Stimulated activated CD4-positive, alpha-beta T cell treated with anti-CD3 and anti-CD28 coated beads, Interleukin-15, amount 100 ng/mL, for 24 hours (primary cell): ENCODE results near the gene KIFC1.

Source experiments
- DNase-seq: peaks from one replicate; pipeline ENCODE4 v3.0.0-alpha.2; 2020

The KIFC1 gene

DNA sequence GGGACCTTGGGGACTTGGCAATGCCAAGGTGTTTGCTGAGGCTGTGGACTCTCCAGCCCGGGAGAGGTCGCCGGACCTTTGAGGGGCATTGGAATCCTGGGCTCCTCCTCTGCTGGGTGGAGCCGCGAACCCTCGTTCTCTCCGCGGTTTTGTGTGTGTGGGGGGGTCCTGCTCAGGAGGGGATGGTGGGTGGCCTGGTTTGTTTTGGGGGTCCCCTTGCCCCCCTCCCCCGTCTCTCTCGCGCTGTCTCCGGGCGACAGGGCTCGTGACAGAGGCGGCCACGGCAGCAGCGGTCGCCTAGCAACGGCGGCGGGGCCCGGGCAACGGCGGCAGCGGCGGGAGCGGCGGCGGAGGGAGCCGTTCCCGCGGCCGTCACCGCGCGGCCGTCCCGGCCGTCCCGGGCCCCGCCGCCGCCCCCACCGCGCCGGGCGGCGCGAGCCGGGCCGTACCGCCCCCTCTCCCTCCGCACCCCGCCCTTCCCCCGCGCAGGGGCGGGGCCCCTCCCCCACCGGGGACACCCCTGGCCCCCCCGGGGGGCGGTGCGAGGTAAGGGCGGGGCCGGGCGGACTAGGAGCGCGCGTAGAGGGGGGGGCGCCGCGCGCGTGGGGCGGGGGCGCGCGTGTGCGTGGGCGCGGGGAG is 36.1 kb downstream of the KIFC1 start:
- DNase-seq, result peak; percentile 68

GRCh38 chr6:33428224-33428965 is 36.8 kb downstream of the KIFC1 start:
- DNase-seq, result peak; percentile 60

DNA sequence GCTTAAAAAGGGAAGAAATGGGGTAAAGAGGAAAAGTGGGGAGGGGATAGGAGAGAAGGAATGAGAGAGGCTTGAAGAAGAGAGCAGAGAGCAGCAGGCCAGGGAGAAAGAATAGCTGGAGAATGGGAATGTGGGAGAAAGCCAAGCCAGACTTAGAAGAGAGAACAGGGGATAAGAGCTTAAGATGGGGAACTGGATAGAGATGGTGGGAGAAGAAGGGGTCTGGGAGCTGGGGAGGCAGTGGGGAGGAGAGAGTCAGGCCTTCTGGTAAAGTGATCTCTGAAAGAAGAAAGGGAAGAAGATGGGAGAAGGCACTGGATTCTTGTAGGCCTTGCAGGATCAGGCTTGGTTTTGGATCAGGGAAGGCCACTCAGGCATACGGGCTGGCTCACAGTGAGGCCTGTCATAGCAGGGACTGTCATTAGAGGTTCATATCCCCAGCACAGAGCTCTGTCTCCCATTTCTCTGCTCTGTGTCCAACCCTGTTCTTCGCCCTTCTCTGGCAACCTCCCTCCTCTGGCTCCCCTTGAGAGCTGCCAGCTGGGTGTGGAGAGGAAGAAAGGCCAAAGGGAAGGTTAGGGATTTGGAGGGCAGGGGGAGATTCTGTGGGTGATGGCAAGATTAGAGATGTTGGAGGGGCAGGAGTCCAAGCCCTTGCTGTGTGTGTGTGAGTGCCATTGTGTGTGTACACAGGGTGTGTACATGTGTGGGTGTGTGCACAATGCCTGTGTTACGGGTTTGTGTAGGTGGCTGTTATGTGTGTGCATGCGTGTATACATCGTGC is 37.5 kb downstream of the KIFC1 start:
- no peak for DNase-seq

- no peak for DNase-seq
Measured at GRCh38 chr6:33429750-33430052, 38.1 kb downstream of the KIFC1 start.

DNA sequence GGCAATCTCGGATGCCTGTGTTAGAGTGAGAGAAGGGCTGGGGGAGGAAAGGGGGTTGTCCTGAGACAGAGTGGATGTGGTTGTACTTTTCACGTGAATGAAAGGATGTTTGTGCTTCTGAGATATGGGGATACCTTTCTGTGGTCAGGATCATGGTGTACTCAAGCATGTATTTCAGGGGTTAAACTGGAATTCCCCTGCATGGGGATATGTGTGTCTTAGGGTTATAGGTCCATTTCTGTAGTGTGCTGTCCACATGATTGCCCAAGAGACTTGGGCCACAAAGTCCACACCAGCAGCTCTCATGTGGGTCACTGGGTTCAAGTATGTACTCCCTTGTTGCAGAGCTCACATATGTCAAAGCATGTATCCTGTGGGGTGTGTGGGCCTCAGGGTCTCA is 38.7 kb downstream of the KIFC1 start:
- DNase-seq, result no peak

DNA sequence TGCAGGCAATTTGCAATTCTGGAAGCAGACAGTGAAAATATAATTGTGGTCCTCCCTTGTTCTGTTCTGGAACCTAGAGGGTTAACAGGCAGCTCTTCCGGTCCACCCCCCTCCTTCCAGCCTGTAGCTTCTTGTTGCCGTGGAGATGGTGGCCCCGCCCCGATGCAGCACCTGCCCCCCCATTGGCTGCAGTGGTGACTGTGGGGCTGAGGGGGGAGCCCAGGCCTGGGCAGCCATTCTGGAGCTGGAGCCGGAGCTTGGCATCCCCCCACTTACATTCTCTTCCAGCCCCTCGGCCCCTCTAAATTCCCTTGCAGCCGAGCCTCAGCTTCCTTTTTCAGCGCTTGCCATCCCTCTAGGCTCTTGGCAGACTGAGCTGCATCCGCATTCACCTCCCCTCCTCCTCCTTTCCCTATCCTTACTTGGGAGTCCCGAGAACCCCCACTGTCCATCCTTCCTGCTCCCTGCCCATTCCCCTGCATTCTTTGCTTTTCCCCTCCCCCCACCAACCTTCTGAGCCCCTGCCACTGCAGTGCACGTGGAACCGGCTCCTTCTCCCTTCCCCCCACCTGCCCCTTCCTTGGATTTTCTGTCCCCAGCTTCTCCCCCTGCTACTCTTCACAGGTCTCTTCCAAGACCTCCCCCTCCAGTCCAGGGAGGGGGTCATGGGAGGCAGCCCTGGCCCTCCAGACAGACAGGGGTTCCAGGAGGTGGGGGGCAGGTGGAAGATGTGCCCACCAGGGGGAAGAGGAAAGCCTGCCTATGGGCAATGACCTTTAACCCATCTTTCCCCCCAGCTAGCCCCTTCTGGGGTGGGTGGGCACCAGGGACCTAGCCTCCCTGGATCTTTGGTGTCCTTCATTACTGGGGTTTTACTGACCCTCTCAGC is 39.6 kb downstream of the KIFC1 start:
- DNase-seq, result peak; percentile 87

DNA sequence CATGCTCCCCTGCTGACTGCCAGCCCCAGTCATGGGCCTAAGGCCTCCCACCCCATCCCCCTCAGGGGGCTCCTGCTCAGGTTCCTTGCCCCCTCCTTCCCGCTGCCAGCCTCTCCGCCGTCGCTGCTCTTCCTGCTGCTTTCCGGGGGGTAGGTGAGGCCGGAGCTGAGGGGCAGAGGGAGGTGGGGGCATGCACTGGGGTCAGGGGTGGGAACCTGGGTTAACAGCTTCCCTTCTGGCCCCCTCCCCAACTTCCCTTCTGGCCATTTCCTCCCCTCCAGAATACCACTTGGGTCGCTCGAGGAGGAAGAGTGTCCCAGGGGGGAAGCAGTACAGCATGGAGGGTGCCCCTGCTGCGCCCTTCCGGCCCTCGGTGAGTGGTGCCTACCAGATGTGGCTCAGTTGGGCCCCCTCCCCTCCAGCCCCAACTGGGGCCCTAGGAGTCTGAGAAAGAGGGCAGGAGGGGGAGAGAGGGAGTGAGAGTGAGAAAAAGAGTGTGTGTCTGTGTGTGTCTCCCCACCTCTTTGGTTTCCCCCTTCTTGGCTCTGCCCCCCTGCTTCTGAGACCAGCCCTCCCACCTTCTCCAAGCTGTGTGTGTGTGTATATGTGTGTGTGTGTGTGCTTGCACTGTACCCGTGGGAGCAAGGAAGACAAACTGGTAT is 40.4 kb downstream of the KIFC1 start:
- no peak for DNase-seq

DNA sequence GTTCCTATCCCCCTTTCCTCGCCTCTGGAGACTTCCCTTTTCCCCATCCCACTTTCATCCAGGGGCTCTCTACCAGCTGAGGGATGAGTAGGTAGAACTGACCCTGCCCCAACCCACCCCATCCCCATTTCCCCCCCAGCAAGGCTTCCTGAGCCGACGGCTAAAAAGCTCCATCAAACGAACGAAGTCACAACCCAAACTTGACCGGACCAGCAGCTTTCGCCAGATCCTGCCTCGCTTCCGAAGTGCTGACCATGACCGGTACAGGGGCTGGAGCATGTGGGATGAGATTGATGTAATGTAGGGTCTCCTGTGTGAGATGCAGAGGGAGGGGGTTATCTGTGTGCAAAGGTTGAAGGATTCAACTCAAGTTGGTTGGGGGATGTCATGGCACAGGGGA is 40.9 kb downstream of the KIFC1 start:
- no peak for DNase-seq

DNA sequence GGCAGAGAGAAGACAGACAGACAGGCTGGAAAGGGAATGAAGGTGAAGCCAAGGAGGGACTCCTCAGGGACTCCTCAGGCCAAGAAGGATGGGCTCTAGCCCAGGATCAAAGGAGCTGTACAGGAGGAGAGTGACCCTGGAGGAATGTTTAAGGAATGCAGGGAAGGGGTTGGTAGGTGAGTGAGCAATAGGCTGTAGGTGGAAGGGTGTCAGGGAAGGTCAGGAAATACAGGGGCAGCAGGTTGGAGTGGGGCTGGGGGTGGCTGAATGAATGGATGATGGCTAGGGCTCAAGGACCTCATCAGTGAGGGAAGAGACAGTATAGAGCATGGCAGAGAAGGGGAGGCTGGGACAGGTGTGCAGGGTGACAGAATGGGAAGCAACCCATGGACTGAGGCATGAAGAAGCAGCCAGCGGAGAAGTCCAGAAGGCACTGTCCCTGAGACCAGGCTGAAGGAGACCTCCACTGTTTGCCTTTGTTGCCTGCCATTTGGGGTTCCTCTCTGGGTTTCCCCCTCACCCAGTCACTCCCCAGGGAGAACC is 41.4 kb downstream of the KIFC1 start:
- DNase-seq, result no peak

- DNase-seq, result no peak
Measured at GRCh38 chr6:33433544-33434191, 42.0 kb downstream of the KIFC1 start.

DNA sequence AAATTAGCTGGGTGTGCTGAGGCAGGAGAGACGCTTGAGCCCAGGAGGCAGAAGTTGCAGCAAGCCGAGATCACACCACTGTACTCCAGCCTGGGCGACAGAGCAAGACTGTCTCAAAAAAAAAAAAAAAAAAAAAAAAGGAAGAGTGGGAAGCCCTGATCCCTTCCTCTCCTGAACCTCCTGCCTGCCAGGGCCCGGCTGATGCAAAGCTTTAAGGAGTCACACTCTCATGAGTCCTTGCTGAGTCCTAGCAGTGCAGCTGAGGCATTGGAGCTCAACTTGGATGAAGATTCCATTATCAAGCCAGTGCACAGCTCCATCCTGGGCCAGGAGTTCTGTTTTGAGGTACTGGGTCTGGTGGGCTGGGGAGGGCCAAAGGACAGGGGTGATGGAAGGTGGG is 43.3 kb downstream of the KIFC1 start:
- DNase-seq, result no peak

DNA sequence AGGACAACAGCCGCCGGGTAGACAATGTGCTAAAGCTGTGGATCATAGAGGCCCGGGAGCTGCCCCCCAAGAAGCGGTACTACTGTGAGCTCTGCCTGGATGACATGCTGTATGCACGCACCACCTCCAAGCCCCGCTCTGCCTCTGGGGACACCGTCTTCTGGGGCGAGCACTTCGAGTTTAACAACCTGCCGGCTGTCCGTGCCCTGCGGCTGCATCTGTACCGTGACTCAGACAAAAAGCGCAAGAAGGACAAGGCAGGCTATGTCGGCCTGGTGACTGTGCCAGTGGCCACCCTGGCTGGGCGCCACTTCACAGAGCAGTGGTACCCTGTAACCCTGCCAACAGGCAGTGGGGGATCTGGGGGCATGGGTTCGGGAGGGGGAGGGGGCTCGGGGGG is 46.0 kb downstream of the KIFC1 start:
- no peak for DNase-seq

DNA sequence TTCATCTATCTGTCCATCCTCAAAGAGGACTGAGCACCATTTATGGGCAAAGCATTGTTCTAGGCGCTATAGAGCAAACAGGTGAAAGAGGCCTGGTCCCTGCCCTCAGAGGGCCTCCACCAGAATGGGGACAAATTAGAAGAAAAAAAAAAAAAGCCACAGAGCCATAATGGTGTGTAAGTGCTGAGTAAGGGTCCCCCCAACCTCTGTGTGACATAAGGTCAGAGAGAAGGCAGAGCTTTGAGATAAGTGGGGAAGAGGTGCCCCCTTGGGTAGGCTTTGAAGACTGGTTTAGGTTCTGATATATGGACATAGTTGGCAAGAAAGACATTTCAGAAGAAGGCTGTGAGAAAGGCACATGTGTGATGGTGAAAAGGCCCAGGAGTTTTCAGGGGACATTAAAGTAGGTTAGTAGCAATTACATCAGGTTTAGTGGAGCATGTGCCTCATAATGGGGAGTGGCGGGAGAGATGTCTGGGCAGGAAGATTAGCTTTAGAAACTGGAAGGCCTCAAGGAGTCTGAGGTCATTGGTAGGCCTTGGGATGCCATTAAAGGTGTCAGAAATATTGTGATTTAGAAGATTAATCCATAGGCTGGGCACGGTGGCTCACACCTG is 47.5 kb downstream of the KIFC1 start:
- DNase-seq, result no peak

GRCh38 chr6:33439956-33440648 is 48.5 kb downstream of the KIFC1 start:
- DNase-seq, result no peak

DNA sequence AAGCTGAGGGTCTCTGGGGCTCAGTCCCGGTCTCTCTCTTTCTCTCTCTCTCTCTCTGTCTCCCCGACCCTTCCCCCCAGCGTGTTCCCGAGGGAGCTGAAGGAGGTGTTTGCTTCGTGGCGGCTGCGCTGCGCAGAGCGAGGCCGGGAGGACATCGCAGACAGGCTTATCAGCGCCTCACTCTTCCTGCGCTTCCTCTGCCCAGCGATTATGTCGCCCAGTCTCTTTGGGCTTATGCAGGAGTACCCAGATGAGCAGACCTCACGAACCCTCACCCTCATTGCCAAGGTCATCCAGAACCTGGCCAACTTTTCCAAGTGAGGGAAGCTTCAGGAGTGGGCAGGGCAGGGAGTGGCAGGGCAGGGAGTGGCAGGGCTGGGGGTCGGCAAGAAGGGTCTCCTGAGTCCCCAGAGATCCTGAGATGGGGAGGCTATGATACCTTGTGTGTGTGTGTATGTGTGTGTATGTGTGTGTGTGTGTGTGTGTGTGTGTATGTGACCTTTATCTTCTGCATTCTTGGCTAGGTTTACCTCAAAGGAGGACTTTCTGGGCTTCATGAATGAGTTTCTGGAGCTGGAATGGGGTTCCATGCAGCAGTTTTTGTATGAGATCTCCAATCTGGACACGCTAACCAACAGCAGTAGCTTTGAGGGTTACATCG is 49.2 kb downstream of the KIFC1 start:
- no peak for DNase-seq

- DNase-seq, result no peak
Measured at GRCh38 chr6:33441457-33441856, 49.8 kb downstream of the KIFC1 start.

- DNase-seq, result no peak
Measured at GRCh38 chr6:33442283-33442682, 50.7 kb downstream of the KIFC1 start.

DNA sequence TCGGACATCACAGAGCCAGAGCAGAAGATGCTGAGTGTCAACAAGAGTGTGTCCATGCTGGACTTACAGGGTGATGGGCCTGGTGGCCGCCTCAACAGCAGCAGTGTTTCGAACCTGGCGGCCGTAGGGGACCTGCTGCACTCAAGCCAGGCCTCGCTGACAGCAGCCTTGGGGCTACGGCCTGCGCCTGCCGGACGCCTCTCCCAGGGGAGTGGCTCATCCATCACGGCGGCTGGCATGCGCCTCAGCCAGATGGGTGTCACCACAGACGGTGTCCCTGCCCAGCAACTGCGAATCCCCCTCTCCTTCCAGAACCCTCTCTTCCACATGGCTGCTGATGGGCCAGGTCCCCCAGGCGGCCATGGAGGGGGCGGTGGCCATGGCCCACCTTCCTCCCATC is 51.4 kb downstream of the KIFC1 start:
- no peak for DNase-seq

- DNase-seq, result no peak
Measured at GRCh38 chr6:33443619-33444504, 52.2 kb downstream of the KIFC1 start.
